Activated gamma-delta T cell treated with anti-CD3 and anti-CD28 coated beads, Interleukin-2, amount 50 U/mL, for 16 hours (primary cell): ENCODE measurements around the gene BLOC1S1.
A peak's percentile ranks its signal among the peaks of the same experiment; 100 is the strongest.

ENCODE experiments used
- DNase-seq: peaks from one replicate; pipeline ENCODE4 v3.0.0-alpha.2; 2020; ENCODE audit warnings: low read depth

Gene BLOC1S1

DNA sequence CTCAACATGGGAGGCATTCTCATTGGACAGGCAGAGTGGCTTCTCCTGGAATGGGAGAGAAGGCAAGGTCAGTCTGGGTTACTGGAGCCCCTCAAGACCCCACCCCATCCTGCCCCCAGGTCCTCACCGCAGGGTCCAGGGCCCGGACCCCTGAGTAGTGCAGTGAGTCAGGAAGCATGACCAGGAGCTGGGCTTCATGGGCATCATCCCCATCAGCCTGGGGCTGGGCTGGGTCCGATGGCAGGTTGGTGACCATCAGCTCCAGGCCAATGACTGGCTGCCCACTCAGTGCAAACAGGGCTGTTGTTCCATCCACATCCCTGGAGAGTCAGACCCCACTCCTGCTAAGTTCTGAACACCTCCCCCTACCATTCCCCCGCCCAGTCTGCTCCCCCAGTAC, 21.2 kb upstream of the BLOC1S1 start:
- DNase-seq: no peak

DNA sequence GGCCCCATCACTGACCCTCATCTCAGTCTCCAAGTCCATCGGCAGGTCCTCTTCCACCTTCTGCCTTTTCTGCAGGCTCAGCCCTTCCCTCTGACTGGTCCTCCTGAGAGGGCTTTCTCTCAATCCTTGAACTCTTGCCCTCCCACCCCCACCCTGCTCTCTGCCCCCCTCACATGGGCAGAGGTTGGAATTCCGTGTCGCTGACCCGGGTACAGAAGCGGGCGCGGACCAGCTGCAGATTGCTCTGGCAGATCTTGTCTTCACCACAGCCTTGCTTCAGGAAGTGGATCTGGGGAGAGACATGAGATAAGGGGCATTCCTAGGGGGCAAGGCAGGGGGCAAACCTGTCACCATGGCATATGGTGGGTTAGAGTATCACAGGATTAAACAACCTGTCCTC, 20.5 kb upstream of the BLOC1S1 start:
- no peak for DNase-seq

DNA sequence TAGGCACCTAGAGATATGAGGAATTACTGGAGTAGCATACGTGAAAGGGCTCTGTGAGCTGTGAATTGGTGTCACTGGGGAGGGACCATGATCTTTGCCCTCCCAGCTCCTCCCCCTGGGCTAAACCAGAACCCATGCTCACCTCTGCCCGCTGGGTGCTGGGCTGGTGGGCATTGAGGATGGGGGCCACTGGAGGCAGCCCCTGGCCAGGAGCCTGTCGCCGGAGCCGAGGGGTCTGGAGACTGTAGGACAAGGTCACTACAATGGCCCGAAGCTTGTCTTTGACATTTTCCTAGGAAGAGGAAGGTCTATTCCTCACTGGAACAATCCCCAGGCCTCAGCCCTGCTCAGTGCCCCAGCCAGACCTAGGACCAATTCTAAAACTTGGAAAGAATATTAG, 19.7 kb upstream of the BLOC1S1 start:
- no peak for DNase-seq

DNA sequence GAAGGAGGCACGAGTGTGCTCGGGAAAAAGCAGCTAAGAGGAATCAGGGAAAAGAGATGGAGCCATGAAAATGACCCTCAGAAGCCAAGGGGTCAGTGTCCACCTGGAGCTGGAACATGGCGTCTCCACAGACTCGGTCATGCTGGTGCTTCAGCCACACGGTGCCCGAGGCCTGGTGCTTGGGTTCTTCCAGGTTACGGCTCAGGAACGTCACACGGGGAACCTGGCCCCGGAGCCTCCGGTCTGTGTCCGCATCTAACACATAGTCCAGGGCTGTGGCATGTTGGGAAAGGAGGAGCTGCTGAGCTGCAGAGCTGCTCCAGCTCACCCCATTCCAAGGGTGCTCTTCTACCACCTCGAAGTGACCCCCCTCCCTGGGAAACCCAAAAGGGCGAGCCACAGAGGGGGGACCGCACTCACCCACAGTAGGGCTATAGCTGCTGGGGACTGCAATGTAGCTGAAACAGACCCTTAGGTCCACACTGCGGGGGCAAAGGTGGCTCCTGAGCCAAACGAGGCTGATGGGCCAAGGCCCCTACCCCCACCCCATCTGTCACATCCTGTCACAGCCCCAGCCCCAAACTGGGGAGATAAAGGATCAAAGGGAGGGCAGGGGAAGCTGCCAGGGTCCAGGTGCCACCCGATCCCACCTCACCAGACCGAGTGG, 18.9 kb upstream of the BLOC1S1 start:
- DNase-seq: no peak

DNA sequence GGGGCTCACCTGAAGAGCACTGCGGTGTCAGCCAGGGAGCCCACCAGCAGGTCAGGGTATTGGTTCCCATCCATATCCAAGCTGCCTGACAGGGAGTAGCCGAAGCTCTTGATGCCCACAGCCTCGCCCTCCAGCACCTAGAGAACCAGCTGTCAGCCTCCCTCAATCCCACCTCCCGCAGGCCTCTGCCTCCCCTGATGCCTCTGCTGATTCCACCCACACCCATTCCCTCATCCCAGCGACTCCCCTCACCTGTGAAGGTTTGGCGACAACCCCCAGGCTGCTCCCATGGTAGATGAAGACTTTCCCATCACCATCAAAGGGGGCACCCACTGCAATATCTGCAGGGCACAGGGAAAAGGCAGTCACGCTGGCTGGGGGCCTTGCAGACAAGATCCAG, 18.2 kb upstream of the BLOC1S1 start:
- no peak for DNase-seq

DNA sequence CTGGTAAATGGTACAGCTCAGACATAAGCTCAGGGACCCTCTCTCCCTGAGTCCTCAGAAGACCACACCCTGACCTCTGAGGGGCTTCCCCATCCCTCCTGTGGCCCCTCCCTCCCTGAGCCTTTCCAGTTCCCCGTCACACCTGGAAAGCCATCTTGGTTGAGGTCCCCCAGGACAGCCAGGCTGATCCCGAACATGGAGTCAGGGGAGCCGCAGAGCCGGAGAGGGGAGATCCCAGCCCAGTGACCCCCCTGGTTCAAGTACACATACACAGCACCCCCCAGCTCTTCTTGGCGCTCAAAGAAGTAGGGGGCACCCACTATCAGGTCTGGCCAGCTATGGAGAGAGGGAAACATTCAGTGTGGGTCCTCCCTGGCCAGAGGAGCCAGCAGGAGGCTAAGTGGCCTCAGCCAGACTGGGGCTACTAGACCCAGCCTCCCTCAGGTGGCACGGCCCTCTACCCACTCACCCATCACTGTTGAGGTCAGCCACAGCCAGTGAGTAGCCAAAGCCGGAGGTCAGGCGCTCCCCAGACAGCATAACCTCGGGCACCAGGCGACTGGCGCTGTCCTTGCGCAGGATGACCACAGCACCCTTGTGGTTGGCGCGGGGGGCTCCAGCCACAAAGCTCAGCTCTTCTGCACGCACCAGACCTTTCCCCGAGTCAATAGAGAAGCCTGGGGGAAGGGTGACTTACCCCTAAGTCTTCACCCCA, 17.4 kb upstream of the BLOC1S1 start:
- DNase-seq: no peak

DNA sequence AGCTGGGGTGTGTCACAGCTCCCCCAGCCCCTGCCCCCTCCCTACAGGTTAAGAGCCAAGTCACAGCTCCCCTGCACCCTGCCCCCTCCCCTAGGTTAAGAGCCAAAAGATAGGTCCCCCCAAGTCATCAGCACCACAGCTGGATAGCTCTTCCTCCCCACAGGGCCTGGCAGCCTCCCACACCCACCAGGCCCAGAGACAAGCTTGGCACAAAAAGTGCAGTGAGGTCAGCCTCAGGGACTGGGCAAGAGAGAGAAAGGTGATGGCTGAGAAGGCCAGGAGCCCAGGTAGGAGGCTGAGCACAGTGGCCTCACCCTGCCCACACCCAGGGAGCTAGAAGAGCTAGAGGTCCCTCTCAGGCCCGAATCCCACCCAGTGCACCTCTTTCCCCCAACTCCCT, 16.9 kb upstream of the BLOC1S1 start:
- DNase-seq: no peak

DNA sequence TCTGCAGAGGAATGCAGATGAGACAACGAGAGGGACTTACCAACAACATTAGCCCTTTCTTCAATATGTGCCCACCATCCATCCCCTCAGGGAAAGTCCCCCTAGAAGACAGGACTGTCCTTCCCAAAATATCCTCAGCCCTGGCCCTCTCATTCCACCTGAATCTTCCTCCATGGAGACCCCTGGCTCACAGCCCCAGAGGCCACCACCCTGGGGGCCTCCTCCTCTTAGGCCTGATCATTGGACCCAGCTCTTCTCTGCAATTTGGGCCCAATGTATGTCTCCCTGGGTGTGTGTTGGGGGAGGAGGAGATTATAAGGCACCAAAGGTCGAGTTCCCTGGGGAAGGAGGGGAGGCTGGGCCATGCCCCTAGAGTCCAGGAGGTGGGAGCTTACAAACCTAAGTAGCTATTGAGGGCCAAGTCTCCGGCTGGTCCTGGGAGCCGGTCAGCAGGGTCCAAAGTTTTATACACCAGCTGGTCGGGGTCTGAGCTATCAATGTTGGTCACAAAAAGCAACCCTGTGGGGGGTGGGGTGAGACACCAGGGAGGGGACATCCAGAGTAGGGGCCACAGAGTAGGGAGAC, 16.3 kb upstream of the BLOC1S1 start:
- no peak for DNase-seq

DNA sequence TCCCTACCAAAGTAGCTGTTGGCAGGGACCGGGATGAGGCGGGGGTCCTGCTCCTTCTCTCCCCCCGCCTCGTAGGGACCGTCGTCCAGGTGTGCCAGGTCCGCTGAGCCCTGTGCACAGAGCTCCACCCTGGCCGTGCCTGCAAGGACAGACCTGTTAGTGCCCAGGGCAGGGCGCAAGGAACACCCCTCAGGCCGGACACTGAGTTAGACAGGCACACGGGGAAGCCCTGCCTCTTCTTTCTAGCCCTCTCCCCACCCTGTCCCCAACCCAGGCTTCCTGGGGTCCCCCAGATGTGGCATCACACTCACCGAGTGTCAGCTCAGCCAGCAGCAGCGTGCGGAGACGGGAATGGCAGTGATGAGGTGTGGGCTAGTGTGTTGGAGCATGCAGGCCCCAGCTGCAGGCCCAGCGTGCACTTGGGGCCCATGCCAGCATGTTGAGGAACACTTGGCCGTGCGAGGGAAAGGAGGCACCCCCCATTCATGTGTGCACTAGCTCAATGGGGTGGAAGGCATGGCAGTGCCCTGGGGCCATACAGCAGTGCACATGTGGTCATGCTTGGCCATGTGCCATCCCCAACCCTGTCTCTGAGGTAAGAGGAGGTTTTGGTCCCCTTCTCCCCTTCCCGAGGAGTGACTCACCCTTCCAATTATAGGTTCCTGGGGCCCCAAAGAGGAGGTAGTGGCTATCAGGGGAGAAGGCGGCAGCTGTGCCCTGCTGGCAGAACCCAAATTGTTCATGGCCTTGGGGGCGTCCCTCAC, 15.4 kb upstream of the BLOC1S1 start:
- DNase-seq: no peak

DNA sequence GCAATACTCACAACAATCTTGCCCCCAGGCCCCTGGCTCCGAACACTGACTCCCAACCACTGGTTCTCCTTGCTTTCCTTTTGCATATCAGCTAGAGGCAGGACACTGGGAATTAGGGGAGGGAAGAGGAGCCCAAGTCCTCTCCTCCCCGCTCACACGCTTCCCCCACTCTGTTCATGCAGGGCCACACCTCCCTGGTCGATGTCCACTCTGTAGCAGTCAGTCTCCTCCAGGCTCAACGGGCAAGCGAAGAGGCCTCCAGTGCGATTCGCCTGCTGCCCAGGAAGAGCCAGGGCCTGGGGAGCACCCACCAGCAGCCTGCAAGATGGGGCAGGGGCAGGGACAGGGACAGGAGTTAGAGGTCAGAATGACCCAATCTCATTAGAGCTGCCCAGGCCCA, 13.0 kb upstream of the BLOC1S1 start:
- no peak for DNase-seq

DNA sequence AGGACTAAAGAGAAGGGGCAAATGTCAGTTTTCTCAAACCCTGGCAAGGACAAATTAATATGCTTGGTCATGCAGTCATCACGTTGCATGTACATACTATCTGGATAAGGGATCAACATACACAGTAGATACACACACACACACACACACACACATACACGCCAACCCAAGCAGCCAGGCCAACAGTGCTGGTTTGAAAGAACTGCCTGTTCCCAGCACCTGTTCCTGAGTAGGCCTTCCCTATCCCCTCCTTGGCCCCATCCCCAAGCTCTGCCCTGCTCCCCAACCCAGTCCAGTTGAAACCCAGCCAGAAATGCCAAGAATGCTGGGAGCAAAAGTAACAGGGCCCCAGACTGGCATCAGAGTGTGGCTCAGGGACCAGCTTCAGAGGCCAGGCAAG, 12.6 kb upstream of the BLOC1S1 start:
- no peak for DNase-seq

DNA sequence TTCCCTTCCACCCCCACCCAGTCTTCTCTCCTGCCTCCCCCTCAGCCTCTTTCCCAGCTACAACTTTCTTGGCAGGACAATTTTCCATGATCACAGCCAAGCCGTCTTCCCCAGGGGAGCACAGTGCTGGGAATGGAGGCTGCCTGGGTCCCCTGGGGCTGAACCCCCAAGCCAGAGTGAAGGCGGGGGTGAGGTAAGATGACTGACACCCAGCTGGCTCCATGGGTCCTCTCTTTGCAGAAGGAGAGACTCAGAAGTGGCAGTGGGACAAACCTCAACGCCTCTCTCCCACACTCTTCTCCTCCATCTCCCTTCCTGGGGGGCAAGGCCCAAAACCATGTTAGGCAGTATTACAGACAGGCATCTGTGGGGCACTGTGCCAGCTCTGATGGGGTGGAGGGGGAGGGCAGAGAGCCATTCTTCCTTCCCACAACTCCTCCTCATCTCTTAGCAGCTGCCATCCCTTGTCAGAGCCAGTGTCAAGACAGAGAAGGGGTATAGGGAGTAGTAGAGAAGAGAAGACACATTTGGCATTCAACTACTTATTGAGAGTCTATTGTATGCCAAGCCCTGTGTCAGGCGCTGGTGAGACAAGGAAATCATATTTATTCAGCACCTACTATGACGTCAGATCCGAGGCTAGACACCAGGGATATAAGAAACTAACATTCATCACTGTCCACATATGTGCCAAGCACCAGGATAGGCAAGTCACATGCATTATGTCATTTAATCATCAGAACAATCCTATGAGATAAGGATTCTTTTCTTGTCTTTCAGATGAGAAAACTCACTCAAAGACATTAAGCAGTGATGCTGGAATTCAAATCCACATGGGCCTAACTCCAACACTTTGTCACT, 11.7 kb upstream of the BLOC1S1 start:
- no peak for DNase-seq

DNA sequence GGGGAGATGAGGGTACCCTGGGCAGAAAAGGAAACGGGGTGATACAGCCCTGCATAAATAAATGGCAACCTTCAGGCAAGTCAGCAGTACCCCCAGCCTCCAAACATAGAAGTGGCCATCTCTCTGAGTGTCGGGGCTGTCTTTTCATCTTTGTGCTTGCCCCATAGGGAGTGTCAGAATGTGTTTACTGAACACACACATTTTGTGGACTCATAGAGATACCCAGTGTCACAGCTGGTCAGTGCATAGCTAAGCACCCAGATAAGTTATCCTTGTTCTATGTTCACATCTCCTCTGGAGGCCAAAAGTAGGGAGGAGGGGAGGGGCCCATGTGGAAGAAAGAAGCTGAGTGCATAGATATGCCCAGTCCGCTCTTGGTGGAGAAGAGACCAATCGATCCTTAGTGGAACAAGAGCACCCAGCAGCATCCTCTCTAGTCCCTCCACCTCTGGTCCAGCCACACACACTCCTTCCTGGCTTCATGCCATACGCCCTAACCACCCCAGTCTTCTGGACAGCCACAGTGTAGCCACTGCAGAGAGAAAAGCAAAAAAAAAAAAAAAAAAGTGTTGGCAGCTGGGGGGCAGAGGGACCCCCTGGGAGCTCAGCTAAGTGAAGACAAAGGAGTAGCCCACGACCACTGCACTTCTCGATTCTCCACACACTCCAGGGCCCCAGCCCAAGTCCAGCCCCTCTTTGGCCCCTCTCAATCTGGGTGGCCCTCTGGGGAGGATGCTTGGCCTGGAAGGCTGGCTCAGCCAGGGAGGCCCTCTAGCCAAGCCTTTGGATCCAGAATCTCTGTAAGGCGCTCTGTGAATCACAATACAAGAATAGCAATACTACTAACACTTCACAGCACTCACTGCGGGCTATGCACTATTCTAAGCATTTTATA, 10.8 kb upstream of the BLOC1S1 start:
- DNase-seq: no peak

DNA sequence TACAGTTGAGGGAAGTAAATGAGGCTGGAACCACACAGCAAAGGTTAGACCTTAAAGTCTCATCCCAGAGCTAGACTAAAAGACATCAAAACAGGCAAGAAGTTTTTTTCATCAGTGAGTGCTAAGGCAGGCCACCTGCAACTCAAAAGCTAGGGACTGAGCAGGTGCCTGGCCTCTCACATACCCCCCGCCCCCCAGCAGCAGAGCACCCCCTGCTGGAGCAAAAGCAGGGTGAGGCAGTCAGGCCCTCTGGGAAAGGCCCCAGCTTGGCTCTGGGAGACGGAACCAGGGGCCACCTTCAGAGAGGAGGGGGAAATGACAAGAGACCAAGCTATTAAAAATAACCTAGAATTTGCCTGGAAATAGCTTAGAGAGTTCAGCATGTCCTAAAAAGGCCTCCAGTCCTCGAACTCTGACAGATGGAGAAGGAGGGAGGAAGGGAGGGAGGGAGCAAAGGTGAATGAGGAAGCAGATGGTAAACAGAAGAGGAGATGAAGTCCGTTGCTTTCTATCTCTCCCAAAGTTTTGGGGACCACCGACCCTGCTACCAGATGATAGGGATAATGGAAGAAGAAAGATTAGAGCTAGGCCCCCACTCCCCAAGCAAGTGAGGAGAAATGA, 10.0 kb upstream of the BLOC1S1 start:
- DNase-seq: no peak

DNA sequence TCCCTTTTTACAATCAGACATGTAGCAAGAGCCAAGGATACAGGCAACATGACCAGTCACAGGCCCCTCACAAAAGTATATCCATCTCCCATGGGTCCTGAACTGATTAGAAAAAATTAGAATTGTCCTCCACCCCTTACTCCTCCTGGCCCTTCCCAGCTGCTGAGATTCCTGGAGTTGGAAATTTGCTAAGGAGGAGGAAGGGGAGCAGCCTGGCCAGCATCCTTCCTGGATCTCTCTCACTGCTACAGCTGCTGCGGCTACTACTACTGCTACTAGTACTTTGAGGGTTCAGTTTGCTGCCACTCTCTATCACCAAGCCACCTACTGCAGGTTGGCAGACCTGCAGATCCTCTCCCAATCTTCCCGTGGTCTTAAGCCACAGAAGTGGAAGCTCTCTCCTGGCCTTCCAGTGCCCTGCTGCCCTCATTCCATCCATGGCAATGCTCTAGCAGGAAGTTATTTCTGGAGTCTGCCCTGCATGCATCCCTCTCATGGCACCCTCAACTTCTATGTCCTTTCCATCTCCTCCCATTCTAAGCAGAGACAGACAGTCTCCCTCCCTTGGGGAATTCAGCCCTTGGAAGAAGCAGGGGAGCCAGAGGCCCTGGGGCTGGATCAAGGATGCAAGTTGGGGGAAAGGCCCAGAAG, 9.2 kb upstream of the BLOC1S1 start:
- DNase-seq: no peak

DNA sequence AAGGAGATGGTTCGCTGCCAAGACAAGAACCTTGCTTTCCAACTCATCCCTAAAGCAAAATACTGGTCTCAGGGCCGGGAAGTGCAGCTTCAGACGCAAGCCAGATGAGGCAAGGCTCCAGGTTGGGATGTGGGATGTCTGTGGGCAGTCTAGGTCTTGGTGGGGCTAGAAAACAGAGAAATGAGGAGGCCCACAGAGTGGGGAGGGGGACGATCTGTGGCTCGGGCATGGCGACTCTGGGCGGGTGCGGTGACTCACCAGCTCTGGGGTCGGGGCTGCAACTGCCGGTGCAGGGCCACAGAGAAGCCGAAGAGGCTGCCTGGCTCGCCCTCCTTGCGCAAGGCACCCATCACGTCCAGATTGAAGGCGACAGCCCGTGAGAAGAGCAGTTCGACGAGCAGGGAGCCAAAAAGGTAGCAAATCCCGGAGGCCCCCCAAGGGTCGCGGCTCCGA, 8.6 kb upstream of the BLOC1S1 start:
- DNase-seq: no peak

DNA sequence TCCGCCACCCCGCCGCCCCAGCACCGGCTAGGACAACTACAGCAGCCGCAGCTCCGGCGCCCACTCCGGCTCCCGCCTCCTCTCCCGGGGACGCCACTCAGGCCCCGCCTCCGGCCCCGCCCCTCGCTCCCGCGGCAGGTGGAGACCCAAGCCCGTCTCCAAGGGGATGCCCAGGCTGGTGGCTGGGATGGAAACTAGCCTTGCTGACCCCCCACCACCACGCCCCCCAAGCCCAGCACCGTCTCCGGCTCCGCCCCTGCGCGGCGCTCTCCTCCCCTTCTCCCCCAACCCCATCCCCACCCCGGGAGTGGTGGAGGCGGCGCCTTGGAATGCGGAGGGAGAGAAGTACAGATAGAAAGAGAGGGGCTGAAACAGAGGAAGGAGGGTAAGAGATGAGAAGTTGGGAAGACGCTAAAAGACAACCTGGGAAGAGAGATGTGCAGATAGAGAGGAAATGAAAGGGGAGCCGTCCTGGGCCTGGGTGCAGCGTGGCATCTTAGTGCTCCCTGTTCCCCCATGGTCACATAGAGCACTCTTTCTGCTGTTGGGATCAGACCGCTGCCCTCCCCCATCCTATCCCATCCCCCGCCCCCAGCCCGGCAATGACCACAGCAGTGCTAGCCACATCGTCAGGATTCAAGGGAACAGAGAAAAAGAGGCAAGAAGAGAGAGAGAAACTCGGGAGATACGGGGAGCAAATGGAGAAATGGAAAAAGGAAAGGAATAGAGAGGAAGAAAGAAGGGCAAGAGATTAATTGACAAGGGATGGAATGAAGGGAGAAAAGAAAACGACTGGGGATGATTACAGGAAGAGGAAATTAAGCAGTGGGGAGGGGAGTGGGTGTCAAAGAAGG, 7.8 kb upstream of the BLOC1S1 start, which contains the start of gene ITGA7:
TSS of gene ITGA7 (minus strand) at position 64 of the 854 bp plus-strand sequence. CDS start 222 bp downstream, outside the sequence.
- DNase-seq: peak; percentile 39

DNA sequence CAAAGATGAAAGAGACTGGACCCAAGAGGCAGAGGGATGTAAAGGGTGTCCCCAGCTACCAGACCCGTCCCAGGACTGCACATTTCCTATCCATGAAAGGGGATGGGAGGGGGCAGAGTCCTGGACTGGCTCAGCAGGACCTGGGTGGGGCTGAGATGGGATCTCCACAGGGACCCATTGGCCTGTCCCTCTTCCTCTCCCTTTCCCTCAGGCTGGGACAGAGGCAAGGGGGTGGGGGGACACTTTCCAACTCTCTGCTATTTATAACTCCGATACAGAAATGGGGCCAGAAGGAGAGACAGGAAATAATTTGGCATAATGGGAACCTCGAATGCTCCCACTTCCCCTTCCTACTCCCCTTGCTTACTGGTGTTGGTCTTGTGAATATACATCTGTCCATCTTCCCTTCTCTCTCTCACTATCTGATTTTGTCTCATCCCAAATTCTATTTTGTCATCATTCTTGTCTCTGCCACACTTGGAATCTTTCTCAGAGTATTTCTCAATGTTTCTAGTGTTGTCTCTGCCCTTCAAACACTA, 7.1 kb upstream of the BLOC1S1 start:
- no peak for DNase-seq
